ENCODE results near the gene BRD1.

BRD1 gene

GRCh38 chr22:49827853-49828598 lies at the start of gene BRD1:
Gene BRD1 (minus strand): TSS chr22:49827873. CDS start chr22:49824317, 3,556 bp downstream.
- TF ChIP-seq L3MBTL2 (conservative IDR thresholded peaks at IDR 0.05) (0 out of 2 replicates have a peak, but pooled peaks have one; percentile 15), CTBP1 (IDR thresholded peaks at IDR 0.05; ENCODE audit: borderline replicate concordance) (no peak)
- ChIA-PET POLR2A (no interaction called here), CTCF (no interaction called here)
- DNase-seq (ENCODE audit: extremely low spot score), result peak; percentile 73

- ChIA-PET POLR2A (no interaction called here), CTCF (interaction anchor here (0.7 kb wide), 1 partner anchor 256 kb away, joined by 3 read pairs; no protein-coding TSS in a partner anchor)
- TF ChIP-seq L3MBTL2 (conservative IDR thresholded peaks at IDR 0.05), result no peak
- TF ChIP-seq FOXK2 (IDR thresholded peaks at IDR 0.05), result no peak
- TF ChIP-seq TARDBP (IDR thresholded peaks at IDR 0.05), result no peak
- no peak for TF ChIP-seq PKNOX1 (IDR thresholded peaks at IDR 0.05)
- no peak for TF ChIP-seq BHLHE40 (IDR thresholded peaks at IDR 0.05; ENCODE audit: borderline replicate concordance)
- TF ChIP-seq LEF1 (IDR thresholded peaks at IDR 0.05; ENCODE audit: borderline replicate concordance), result no peak
- no peak for TF ChIP-seq ARNT (IDR thresholded peaks at IDR 0.05)
- no peak for TF ChIP-seq FOXA1 (IDR thresholded peaks at IDR 0.05)
- TF ChIP-seq FOXM1 (IDR thresholded peaks at IDR 0.05; ENCODE audit: borderline replicate concordance), result no peak
- no peak for TF ChIP-seq HDGF (IDR thresholded peaks at IDR 0.05; ENCODE audit: borderline replicate concordance)
- TF ChIP-seq NFRKB (IDR thresholded peaks at IDR 0.05), result no peak
- TF ChIP-seq SP1 (IDR thresholded peaks at IDR 0.05), result no peak
- TF ChIP-seq CTBP1 (IDR thresholded peaks at IDR 0.05; ENCODE audit: borderline replicate concordance), result no peak
- TF ChIP-seq ELF4 (IDR thresholded peaks at IDR 0.05), result no peak
- no peak for DNase-seq (ENCODE audit: extremely low spot score)
Measured at GRCh38 chr22:49873228-49873940, 45.7 kb upstream of the BRD1 start.

- CTCF ChIA-PET, result interaction anchor here (0.7 kb wide), 1 partner anchor 257 kb away, joined by 3 read pairs; no protein-coding TSS in a partner anchor
- POLR2A ChIA-PET, result no interaction called here
- no peak for DNase-seq (ENCODE audit: extremely low spot score)
Measured at GRCh38 chr22:49872347-49872746, 44.7 kb upstream of the BRD1 start.

GRCh38 chr22:49871482-49871881 lies 43.8 kb upstream of the BRD1 start:
- no peak for DNase-seq (ENCODE audit: extremely low spot score)
- no peak for TF ChIP-seq LEF1 (IDR thresholded peaks at IDR 0.05; ENCODE audit: borderline replicate concordance)
- TF ChIP-seq ELF4 (IDR thresholded peaks at IDR 0.05), result no peak
- no peak for TF ChIP-seq SUZ12 (IDR thresholded peaks at IDR 0.05)
- TF ChIP-seq TARDBP (IDR thresholded peaks at IDR 0.05), result no peak
- no peak for TF ChIP-seq FOXM1 (IDR thresholded peaks at IDR 0.05; ENCODE audit: borderline replicate concordance)
- TF ChIP-seq FOXA1 (IDR thresholded peaks at IDR 0.05), result no peak
- TF ChIP-seq BHLHE40 (IDR thresholded peaks at IDR 0.05; ENCODE audit: borderline replicate concordance), result no peak
- TF ChIP-seq SP1 (IDR thresholded peaks at IDR 0.05), result no peak
- TF ChIP-seq HDGF (IDR thresholded peaks at IDR 0.05; ENCODE audit: borderline replicate concordance), result no peak
- no peak for TF ChIP-seq L3MBTL2 (conservative IDR thresholded peaks at IDR 0.05)
- POLR2A ChIA-PET, result no interaction called here

More at GRCh38 chr22:49872347-49872746, 44.7 kb upstream of the BRD1 start:
- no peak for TF ChIP-seq LEF1 (IDR thresholded peaks at IDR 0.05; ENCODE audit: borderline replicate concordance)
- no peak for TF ChIP-seq BHLHE40 (IDR thresholded peaks at IDR 0.05; ENCODE audit: borderline replicate concordance)
- TF ChIP-seq SP1 (IDR thresholded peaks at IDR 0.05), result no peak
- TF ChIP-seq FOXA1 (IDR thresholded peaks at IDR 0.05), result no peak
- no peak for TF ChIP-seq NFRKB (IDR thresholded peaks at IDR 0.05)
- TF ChIP-seq CTBP1 (IDR thresholded peaks at IDR 0.05; ENCODE audit: borderline replicate concordance), result no peak
- TF ChIP-seq ELF4 (IDR thresholded peaks at IDR 0.05), result no peak
- no peak for TF ChIP-seq L3MBTL2 (conservative IDR thresholded peaks at IDR 0.05)
- no peak for TF ChIP-seq ZNF384 (IDR thresholded peaks at IDR 0.05)
- TF ChIP-seq HDGF (IDR thresholded peaks at IDR 0.05; ENCODE audit: borderline replicate concordance), result no peak
- no peak for TF ChIP-seq SUZ12 (IDR thresholded peaks at IDR 0.05)
- no peak for TF ChIP-seq FOXK2 (IDR thresholded peaks at IDR 0.05)
- no peak for TF ChIP-seq TARDBP (IDR thresholded peaks at IDR 0.05)
- TF ChIP-seq FOXM1 (IDR thresholded peaks at IDR 0.05; ENCODE audit: borderline replicate concordance), result no peak
- TF ChIP-seq PKNOX1 (IDR thresholded peaks at IDR 0.05), result no peak
- no peak for TF ChIP-seq ARNT (IDR thresholded peaks at IDR 0.05)

GRCh38 chr22:49869845-49870712 lies 42.4 kb upstream of the BRD1 start:
- DNase-seq (ENCODE audit: extremely low spot score), result no peak
- CTCF ChIA-PET, result no interaction called here
- POLR2A ChIA-PET, result no interaction called here
- no peak for TF ChIP-seq CTBP1 (IDR thresholded peaks at IDR 0.05; ENCODE audit: borderline replicate concordance)
- no peak for TF ChIP-seq L3MBTL2 (conservative IDR thresholded peaks at IDR 0.05)

More at GRCh38 chr22:49871482-49871881, 43.8 kb upstream of the BRD1 start:
- CTCF ChIA-PET, result no interaction called here
